GM19043 (cell line): ENCODE measurements around the gene ASTN2.

Source experiments
- ATAC-seq: cut with Tn5 transposase; IDR thresholded peaks from one replicate; pipeline ENCODE4 v1.9.1; 2021; ENCODE audit warnings: low read depth; ENCODE audit not compliant: unreplicated experiment

Gene ASTN2

DNA sequence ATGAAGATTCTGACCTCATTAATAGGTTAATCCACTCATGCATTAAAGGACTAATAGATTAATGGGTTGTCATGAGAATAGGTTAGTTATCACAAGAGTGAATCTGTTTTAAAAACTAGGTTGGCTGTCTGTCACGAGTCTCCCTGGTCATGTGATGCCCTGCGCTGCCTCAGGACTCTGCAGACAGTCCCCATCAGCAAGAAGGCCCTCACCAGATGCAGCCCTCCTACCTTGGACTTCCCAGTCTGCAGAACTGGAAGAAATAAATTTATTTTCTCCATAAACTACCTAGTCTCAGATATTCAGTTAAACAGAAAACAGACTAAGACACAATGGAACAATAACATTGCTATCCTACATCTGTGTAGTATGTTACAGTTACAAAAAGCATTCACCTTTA lies 227.4 kb downstream of the ASTN2 start:
- ATAC-seq: no peak

DNA sequence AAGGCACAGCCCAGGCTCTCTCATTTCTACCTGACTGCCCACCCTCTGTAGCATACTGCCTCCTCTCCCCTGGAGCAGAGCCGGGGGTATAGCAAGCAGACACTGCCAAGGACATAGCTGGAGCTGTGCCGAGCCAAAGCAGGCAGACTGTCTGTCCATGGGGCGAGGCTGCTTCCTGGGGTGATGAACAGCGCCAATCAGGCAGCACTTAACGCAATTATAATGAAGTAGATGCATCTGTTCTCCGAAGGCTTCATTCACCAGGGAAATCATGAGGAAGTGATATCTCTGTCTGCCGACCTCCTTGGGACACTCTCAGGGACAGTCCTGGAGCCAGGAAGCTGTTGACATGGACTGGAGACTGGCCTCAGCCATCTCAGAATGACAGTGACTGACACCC lies 230.7 kb downstream of the ASTN2 start:
- ATAC-seq: no peak

- ATAC-seq: no peak
Observed at GRCh38 chr9:117182046-117182445, 232.8 kb downstream of the ASTN2 start.

GRCh38 chr9:117180896-117181445 lies 233.9 kb downstream of the ASTN2 start:
- ATAC-seq: no peak

- no peak for ATAC-seq
Observed at GRCh38 chr9:117178596-117179375, 236.1 kb downstream of the ASTN2 start.

DNA sequence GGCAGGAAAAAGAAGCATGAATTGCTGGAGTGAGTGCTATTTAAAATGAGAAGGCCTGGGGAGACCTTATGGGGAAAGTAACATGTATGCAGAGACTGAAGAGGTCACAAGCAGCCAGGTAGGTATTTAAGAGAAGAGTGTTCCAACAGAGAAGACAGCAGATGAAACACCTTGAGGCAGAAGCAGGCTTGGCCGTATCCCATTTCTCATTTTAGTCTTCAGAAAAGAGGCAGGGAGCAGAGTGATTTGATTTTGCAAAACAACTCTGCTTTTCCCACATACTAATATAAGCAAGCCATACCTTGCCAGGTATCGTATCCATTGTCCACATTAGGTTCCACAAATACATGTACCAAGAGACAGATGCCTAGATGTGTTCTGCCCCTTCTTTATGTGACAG lies 244.3 kb downstream of the ASTN2 start:
- no peak for ATAC-seq

- ATAC-seq: no peak
Observed at GRCh38 chr9:117169089-117169621, 245.7 kb downstream of the ASTN2 start.

DNA sequence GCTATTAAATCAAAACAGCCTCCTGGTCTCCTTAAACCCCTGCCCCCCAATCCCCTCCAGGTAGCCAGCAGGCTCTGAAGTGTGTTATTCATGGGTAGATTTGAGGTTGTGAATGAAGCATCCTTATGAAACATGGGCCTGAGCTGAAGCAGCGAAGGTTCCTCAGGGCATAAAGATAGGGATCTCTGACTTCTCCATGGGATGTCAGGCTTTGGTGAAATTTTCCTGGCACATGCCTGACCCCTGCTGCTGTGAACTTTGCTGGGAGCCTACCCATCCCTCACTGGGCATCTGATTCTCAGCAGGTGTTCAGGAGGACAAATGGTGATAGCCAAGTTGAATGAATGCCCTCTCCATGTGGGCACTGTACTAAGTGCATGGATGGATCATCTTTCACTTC lies 250.3 kb downstream of the ASTN2 start:
- no peak for ATAC-seq

- ATAC-seq: no peak
Observed at GRCh38 chr9:117160254-117160653, 254.6 kb downstream of the ASTN2 start.

GRCh38 chr9:117156771-117157535 lies 257.9 kb downstream of the ASTN2 start:
- ATAC-seq: no peak

DNA sequence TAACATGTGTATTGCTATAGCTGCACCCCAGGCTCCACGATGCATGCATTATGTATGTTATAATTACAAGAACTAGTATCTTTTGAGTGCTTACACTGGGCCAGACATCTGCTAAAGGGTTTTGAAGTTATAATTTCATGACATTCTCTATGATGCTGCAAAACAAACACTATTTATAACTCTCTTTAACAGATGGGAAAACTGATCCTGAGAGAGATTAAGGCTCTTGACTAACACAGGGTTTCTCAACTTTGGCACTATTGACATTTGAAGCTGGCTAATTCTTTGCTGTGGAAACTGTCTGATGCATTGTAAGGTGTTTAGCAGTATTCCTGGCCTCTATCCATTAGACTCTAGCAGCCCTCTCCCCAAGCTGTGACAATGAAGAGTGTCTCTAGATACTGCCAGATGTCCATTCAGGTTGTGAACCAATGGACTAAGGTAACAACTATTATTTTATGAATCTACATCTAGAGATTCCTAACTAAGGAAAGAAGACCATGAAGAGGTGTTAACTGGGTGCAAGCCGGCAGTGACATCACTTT lies 258.6 kb downstream of the ASTN2 start:
- no peak for ATAC-seq

DNA sequence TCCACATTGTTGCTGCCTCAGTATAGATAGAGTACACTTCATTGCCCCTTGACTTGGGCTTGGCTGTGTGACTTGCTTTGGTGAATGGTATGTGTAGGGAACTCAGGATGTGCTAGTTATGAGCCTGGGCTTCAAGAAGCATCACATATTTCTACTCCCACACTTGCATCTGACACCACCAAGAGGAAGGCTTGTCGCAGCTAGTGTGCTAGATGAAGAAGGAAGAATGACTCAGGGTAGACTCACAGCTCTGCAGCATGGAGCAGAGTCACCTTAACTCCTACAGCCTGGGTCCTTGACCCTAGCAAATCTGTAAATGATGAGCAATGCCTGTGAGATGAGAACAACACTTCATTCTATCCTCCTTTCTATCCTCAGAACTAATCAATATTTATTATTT lies 261.8 kb downstream of the ASTN2 start:
- ATAC-seq: no peak

GRCh38 chr9:117151716-117152115 lies 263.1 kb downstream of the ASTN2 start:
- no peak for ATAC-seq

DNA sequence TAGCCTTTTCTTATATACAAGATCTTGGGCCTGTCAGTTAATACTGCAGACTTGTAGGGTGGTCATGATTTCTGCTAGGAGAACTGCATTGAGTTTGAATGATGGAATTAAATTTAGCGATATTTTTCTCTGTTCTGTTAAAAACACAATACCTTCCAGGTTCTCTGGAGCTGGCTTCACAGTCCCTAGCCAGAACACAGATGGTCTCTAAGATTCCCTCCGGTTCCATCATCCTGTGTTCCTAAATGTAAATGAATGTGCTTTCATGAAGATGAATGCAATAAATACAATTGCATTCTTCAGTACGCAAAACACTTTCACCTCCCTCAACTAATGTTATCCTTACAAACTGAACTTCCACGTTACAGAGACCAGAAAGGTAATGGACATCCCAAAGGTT lies 264.9 kb downstream of the ASTN2 start:
- ATAC-seq: no peak

GRCh38 chr9:117145811-117146490 lies 268.9 kb downstream of the ASTN2 start:
- ATAC-seq: no peak

DNA sequence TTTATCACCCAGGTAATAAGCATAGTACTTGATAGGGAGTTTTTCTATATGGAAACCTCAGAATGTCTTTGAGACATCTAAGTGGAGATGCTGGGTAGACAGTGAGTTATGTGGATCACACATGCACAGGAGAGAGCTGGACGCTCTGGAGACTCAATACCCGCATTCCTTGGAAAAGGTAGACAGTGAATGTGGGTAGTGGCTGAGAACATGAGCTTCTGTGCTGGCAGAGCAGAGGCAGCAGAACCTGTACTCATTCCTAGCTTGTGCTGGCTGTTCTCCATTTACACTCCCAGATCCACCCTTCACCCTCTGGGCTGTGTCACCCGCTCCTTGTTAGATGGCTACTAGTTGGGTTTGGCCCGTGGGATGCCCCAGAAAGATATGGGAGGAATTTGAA lies 269.8 kb downstream of the ASTN2 start:
- ATAC-seq: no peak

DNA sequence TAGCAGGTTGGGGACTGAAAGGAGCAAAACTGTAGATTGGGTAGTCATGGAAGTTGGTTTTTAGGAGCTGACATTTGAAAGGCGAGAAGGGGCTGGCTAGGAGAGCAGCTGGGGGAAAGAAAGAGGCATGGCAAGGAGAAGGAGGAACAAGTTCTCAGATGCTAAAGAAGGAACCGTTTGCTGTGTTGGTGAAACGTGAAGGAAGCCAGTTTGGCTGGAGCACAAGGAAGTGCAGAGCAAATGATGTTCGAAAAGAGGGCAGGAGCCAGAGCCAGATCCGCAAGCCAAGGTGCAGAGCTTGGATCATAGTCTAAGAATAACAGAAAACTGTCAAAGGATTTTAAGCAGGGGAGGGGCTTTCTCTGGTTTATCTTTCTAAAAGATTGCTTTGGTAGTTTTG lies 276.6 kb downstream of the ASTN2 start:
- no peak for ATAC-seq

- no peak for ATAC-seq
Observed at GRCh38 chr9:117136461-117136860, 278.4 kb downstream of the ASTN2 start.

- ATAC-seq: no peak
Observed at GRCh38 chr9:117135501-117136098, 279.3 kb downstream of the ASTN2 start.

DNA sequence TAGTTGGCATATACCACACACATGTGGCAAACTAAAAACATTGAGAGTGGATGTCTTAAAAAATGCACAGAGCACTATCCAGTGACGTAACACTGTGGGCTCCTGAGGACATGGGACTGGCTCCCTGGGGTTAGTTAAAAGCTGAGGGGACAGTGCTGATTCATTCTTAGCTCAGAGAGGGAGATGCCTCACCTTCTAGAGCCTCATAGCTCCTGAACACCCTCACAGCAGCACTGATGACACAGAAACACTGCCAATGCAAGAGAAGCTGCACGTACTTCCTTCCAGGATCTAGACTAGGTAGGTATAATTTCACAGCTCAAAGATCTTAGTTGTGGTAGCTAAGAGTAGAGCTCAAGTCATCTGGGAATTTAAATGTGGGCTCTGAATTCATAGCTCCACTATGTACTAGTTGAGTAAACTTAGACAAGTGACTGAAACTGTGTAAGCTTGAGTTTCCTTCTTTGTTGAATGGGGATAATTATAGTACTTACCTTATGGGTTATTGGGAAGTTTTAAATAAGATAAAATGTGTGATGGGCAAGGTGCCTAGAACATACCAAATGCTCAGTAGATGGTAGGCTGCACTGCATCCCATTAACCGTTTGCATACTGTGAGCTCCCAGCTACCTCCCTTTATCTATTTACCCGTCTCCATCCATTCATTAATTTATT lies 279.9 kb downstream of the ASTN2 start:
- ATAC-seq: no peak
